ENCODE measurements around the gene FMO1. TPM values are rescaled to one million over a fixed set of nuclear protein-coding genes. Genes with fewer than 3 reads are reported as not detected.

The FMO1 gene
- total RNA-seq, 1 donor from 2014 or later = not detected

DNA sequence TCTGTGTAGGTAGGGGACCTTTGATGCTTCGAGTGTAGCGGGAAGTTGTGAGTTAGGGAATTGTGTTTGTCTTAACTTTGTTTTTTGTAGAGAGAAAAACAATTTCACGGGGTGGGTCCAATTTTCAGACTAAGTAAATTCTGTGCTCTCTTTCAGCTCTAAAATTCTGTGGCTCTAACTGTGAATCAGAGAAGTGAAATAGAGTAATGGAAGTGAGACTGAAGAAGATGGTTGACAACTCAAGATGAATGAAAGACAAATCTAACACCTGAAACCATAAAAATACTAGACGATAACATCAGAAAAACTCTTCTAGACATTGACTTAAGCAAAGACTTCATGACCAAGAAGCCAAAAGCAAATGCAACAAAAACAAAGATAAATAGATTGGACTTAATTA is 4.4 kb upstream of the FMO1 start:
- no peak for DNase-seq (ENCODE audit: low read depth)
- no peak overlapping the region for H3K4me3 ChIP-seq (ENCODE audit: low read depth, low read length)
- TF ChIP-seq, protein P1, sequence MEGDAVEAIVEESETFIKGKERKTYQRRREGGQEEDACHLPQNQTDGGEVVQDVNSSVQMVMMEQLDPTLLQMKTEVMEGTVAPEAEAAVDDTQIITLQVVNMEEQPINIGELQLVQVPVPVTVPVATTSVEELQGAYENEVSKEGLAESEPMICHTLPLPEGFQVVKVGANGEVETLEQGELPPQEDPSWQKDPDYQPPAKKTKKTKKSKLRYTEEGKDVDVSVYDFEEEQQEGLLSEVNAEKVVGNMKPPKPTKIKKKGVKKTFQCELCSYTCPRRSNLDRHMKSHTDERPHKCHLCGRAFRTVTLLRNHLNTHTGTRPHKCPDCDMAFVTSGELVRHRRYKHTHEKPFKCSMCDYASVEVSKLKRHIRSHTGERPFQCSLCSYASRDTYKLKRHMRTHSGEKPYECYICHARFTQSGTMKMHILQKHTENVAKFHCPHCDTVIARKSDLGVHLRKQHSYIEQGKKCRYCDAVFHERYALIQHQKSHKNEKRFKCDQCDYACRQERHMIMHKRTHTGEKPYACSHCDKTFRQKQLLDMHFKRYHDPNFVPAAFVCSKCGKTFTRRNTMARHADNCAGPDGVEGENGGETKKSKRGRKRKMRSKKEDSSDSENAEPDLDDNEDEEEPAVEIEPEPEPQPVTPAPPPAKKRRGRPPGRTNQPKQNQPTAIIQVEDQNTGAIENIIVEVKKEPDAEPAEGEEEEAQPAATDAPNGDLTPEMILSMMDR (conservative IDR thresholded peaks at IDR 0.05; ENCODE audit: low read depth, low read length) = no peak

DNA sequence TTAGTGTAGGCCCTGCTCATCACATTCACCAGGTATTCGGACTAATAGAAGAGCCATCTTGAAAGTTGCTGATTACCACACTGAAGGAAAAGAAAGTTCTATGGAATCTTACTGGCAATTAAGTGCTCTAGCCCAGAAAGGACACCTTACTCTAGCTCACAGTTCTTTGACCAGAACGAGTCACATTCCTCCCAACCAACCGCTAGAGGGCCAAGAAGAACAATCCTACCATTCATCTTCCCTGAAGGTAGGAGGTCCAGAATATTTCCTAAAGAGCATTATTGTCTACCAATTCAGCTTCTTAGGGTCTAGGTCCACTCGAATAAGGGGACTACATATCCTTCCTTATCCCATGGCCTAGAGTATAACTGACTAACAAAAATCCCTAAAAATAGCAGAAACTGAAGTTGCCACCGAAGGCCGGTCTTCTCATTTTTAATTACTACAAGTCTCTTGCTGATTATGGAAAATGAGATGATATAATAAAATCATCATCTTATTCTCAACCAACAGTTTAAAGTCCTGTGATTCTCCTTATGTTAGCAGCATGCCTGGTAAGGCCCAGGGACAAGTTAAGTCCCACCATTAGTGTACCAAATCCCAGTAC is 2.7 kb upstream of the FMO1 start:
- TF ChIP-seq, protein P1 (conservative IDR thresholded peaks at IDR 0.05; ENCODE audit: low read depth, low read length) = peak; percentile 94
- DNase-seq (ENCODE audit: low read depth) = no peak
- H3K4me3 ChIP-seq (ENCODE audit: low read depth, low read length) = no peak overlapping the region

DNA sequence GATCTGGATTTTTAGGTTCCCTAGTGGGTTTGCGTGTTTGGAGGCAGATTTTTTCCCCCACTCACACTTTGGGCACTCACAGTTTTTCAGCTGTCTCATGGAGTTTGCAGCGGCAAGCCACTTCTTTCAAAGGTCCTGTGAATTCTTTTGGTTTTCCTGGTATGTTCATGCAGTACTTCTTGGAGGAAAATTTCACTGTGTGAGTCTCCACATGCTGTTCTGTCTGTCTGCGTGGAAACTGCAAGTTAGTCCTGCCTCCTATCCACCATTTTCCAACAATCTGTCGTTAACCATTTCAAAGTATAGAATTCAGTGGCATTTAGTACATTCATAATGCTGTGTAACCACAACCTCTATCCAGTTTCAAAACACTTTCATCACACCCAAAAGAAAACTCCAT is 793 bp upstream of the FMO1 start:
- DNase-seq (ENCODE audit: low read depth) = no peak
- H3K4me3 ChIP-seq (ENCODE audit: low read depth, low read length) = no peak overlapping the region
- TF ChIP-seq, protein P1 (conservative IDR thresholded peaks at IDR 0.05; ENCODE audit: low read depth, low read length) = no peak

DNA sequence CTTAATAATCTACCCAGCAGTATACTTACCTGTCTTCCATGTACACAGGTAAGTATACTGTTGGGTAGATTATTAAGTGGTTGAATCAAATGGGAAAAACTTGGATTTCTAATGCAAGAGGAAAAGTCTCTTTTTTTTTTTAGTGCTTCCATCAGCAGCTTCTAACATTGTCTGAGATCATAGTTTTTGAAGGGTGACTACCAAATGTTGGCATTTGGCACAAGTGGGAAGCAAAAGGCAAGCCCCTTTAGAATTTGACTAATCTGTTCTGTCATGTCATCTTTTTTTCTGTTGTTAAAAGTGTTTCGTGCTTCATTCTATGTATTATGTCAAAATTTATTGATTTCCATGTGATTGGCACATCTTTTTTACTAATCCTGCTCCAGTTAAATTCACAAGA is 547 bp downstream of the FMO1 start:
- H3K4me3 ChIP-seq (ENCODE audit: low read depth, low read length) = no peak overlapping the region
- DNase-seq (ENCODE audit: low read depth) = no peak
- TF ChIP-seq, protein P1 (conservative IDR thresholded peaks at IDR 0.05; ENCODE audit: low read depth, low read length) = no peak

DNA sequence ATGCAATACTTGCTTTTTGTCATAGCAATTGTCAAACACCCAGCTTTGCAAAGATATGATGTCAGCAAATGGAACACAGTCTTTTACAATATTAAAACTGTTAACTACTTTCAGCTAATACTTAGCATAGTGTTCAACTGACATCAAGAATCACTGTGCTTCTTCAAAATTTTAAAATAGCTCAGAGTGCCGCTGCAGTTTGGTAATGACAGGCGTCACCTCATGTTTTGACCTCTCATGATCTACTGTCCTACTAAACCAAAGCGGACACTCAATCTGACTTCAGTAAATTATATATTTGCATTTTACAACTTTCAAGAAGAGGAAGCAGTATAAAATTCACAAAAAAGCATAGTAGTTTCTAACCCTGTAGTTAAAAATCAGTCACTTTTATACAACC is 2.0 kb downstream of the FMO1 start:
- H3K4me3 ChIP-seq (ENCODE audit: low read depth, low read length) = no peak overlapping the region
- TF ChIP-seq, protein P1 (conservative IDR thresholded peaks at IDR 0.05; ENCODE audit: low read depth, low read length) = no peak
- no peak for DNase-seq (ENCODE audit: low read depth)

DNA sequence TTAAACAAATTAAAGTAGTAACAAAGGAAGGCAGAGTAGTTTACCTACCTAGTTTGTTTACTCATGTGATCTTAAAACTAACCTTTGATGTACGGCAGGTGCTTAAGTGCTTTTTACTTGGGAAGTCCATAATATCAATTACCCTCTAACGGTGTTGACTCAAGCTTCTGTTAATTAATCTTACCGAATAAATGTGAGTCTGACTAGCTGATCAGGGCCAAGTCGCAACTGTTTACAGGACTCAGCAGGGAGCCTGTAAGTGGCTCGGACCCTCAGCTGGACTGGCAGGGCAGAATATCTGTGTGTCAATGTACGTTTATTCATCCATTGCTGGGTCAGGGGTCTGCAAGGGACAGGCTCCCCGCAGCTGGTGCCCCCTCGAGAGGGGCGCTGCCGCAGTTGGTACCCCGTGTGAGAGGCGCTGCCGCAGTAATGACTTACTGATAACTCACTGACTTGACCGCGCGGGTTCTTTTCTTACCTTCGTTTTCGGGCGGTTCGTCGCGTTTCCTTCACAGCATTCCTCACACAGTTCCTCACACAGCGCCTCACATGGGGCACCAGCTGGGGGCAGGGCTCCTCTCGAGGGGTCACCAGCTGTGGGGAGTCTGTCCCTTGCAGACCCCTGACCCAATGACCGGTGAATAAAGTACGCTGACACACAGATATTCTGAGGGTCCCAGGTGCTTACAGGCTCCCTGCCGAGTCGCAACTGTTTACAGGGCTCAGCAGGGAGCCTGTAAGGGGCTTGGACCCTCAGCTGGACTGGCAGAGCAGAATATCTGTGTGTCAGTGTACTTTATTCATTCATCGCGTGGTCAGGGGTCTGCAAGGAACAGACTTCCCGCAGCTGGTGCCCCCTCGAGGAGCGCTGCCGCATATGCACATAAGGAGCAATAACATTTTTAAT is 3.0 kb downstream of the FMO1 start:
- DNase-seq (ENCODE audit: low read depth) = no peak
- TF ChIP-seq, protein P1 (conservative IDR thresholded peaks at IDR 0.05; ENCODE audit: low read depth, low read length) = peak; percentile 66
- peak overlapping the region; percentile 74 for H3K4me3 ChIP-seq (ENCODE audit: low read depth, low read length)
